Prostate gland (tissue), 2 donors: ENCODE results near the gene BORCS6.

Experiments used
- CTCF ChIP-seq, 4 experiments: fragments of 200-600 bp in 2 of 4; fragments of 450-650 bp in 2 of 4; sonication (generic) in 2 of 4; IDR thresholded peaks; 1 replicate in 3 of 4; 2 replicates in 1 of 4; pipeline ENCODE4 v1.5.1; 2016 to 2019; ENCODE audit warnings: antibody characterized with exemption in 4 of 4, mild to moderate bottlenecking in 2 of 4, moderate library complexity in 2 of 4
- POLR2A ChIP-seq: fragments of 450-650 bp; IDR thresholded peaks from one replicate; pipeline ENCODE4 v1.6.1; 2016; ENCODE audit warnings: antibody characterized with exemption, mild to moderate bottlenecking

DNA sequence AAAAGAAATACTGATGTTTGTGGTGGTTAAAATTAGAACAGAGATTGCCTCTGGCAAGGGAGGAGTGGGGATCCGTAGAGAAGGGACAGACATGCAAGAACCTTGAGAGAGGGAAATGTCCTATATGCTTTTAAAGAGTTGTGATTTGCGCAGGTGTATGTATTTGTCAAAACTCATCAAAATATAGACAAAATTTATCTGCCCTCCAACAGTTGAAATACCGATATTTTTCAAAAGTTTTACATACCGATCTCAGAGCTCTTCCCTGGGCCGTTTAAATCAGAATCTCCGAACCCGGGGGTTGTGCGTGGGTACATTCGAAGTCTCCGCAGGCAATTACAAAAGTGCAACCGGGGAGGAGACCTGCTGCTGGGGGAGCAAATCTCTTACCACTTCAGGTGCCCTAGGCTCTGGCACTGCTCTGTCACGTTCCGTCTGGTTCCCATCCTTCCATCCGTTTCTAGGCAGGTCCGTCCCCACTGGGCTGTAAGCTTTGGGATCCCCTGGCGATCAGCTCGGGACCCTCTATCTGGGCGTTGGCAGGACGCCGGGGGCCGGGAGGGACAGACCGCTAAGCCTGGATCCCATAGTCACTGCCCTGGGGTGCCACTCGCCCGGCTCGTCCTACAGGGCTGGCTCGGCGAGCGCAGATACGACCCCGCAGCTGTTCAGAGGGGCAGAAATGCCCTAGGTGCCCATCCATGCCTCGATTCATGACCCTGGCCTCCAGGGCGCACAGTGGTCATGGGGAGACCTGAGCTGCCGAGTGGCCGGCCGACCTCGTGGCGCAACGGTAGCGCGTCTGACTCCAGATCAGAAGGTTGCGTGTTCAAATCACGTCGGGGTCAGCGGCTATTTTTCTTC lies 4.2 kb downstream of the BORCS6 start:
- TF ChIP-seq POLR2A (peak; percentile 27), CTCF (IDR thresholded peaks at IDR 0.05) (no peak)
